OCI-LY3 (cell line): Measurements from ENCODE around the gene CARD19.

Source experiments
- H2AFZ ChIP-seq: fragments of 200-600, 300-600 bp; shearing (Covaris generic); 2 replicates; pipeline ENCODE4 v1.6.0; 2014; ENCODE audit warnings: antibody characterized with exemption, low read depth, low read length
- H3K27ac ChIP-seq: fragments of 200-600, 300-600 bp; sonication (generic); 2 replicates; pipeline ENCODE4 v1.5.1; 2014; ENCODE audit warnings: mild to moderate bottlenecking, low read length, moderate library complexity, mixed read lengths
- H3K27me3 ChIP-seq: fragments of 200-600, 300-600 bp; sonication (generic); 2 replicates; pipeline ENCODE4 v1.6.1; 2014; ENCODE audit warnings: low read depth, low read length, mixed read lengths
- H3K36me3 ChIP-seq: fragments of 200-600, 300-600 bp; sonication (generic); replicated peaks from 2 replicates; pipeline ENCODE3; 2014; ENCODE audit warnings: low read depth, low read length, mixed read lengths
- H3K4me1 ChIP-seq: fragments of 300-600, 200-600 bp; sonication (generic); 2 replicates; pipeline ENCODE4 v1.6.1; 2014; ENCODE audit warnings: low read length, mixed read lengths
- H3K4me2 ChIP-seq: fragments of 200-600, 300-600 bp; sonication (generic); 2 replicates; pipeline ENCODE4 v1.6.1; 2014; ENCODE audit warnings: low read length, mixed read lengths
- H3K4me3 ChIP-seq: fragments of 300-600, 200-600 bp; sonication (generic); 2 replicates; pipeline ENCODE4 v1.5.1; 2014; ENCODE audit warnings: antibody characterized with exemption, mild to moderate bottlenecking, low read length, moderate library complexity
- H3K79me2 ChIP-seq: fragments of 300-600, 200-600 bp; shearing (Covaris generic); 2 replicates; pipeline ENCODE4 v1.6.1; 2014; ENCODE audit warnings: mild to moderate bottlenecking, low read length, mixed read lengths
- H3K9ac ChIP-seq: fragments of 300-600, 200-600 bp; shearing (Covaris generic); 2 replicates; pipeline ENCODE4 v1.6.0; 2014; ENCODE audit warnings: mild to moderate bottlenecking, low read length, moderate library complexity
- H3K9me3 ChIP-seq: fragments of 200-600, 300-600 bp; shearing (Covaris generic); 2 replicates; pipeline ENCODE4 v1.6.1; 2014; ENCODE audit warnings: low read length, mixed read lengths; ENCODE audit not compliant: insufficient read depth
- H4K20me1 ChIP-seq: fragments of 200-600, 300-600 bp; sonication (generic); 2 replicates; pipeline ENCODE4 v1.6.1; 2016; ENCODE audit warnings: low read length, mixed read lengths; ENCODE audit not compliant: insufficient read depth
- CTCF ChIP-seq: fragments of 200-600, 300-600 bp; sonication (generic); IDR thresholded peaks from 2 replicates; pipeline ENCODE4 v1.5.1; 2014; ENCODE audit warnings: antibody characterized with exemption, low read length, low read depth
- EZH2phosphoT487 ChIP-seq: fragments of 200-600 bp; shearing (Covaris generic); IDR thresholded peaks from 2 replicates; pipeline ENCODE4 v1.6.1; 2018; ENCODE audit warnings: antibody characterized with exemption, mixed run types, low read depth

The CARD19 gene

GRCh38 chr9:93061260-93061751 is 34.7 kb upstream of the CARD19 start:
- Histone ChIP-seq H3K4me2 (peak overlapping the region; percentile 100), H3K4me1 (peaks cover 46% of the 10 kb centered on the region), H3K27ac (peak overlapping the region; percentile 26; the same call in 1 of the 2 replicates), H4K20me1 (0 out of 2 replicates have a peak, but pooled peaks cover 6% of the 10 kb centered on the region), H2AFZ (no peak overlapping the region), H3K9me3 (no peaks in the 10 kb centered on the region), H3K79me2 (peaks cover 14% of the 10 kb centered on the region), H3K27me3 (no peaks in the 10 kb centered on the region), H3K36me3 (no peaks in the 10 kb centered on the region), H3K4me3 (peak overlapping the region; percentile 50; the same call in 1 of the 2 replicates), H3K9ac (no peak overlapping the region)
- TF ChIP-seq EZH2phosphoT487 (no peak), CTCF (no peak)

- Histone ChIP-seq H3K79me2 (peaks cover 14% of the 10 kb centered on the region), H3K4me3 (peak overlapping the region; percentile 50), H3K36me3 (no peaks in the 10 kb centered on the region), H3K4me1 (peaks cover 46% of the 10 kb centered on the region), H3K9me3 (no peaks in the 10 kb centered on the region), H3K4me2 (peak overlapping the region; percentile 100), H2AFZ (no peak overlapping the region), H3K27me3 (no peaks in the 10 kb centered on the region), H3K9ac (peak overlapping the region; percentile 18; the same call in 1 of the 2 replicates), H4K20me1 (0 out of 2 replicates have a peak, but pooled peaks cover 6% of the 10 kb centered on the region), H3K27ac (peak overlapping the region; percentile 26)
- TF ChIP-seq EZH2phosphoT487 = no peak
- peak; percentile 25 for TF ChIP-seq CTCF
These were observed 33.9 kb upstream of the CARD19 start for GRCh38 chr9:93061791-93062763.

GRCh38 chr9:93064392-93065134 is 31.5 kb upstream of the CARD19 start:
- Histone ChIP-seq H3K4me3 (no peak overlapping the region), H3K27ac (no peak overlapping the region), H4K20me1 (0 out of 2 replicates have a peak, but pooled peaks cover 6% of the 10 kb centered on the region), H3K9ac (no peak overlapping the region), H3K4me1 (peaks cover 40% of the 10 kb centered on the region), H3K79me2 (peaks cover 14% of the 10 kb centered on the region), H3K27me3 (no peaks in the 10 kb centered on the region), H2AFZ (no peak overlapping the region), H3K9me3 (no peaks in the 10 kb centered on the region), H3K4me2 (no peak overlapping the region), H3K36me3 (no peaks in the 10 kb centered on the region)
- TF ChIP-seq CTCF = no peak
- TF ChIP-seq EZH2phosphoT487 = no peak
